Panc1 (cell line): ENCODE measurements around the gene FGF21. TPM values are rescaled to one million over a fixed set of nuclear protein-coding genes. Genes with fewer than 3 reads are reported as not detected.

ENCODE experiments used
- ATAC-seq: fragments of 200-7000 bp; cut with Tn5 transposase; 2 replicates; pipeline ENCODE4 v1.9.1; 2020; ENCODE audit warnings: mild to moderate bottlenecking, moderate library complexity
- BruUV-seq: library from RNA; stranded (reverse); fragments of 400-500 nt; replicated peaks from 2 replicates; lab custom pipeline; 2021; lab: Mats Ljungman, UMichigan
- CTCF ChIA-PET: fragments of 300-600 bp; sonication (Branson Sonifier 250); formaldehyde crosslinking; loops from one replicate; lab custom pipeline; 2022; ENCODE audit warnings: antibody characterized with exemption; lab: Charles Lee
- POLR2A ChIA-PET: fragments of 300-600 bp; sonication (Branson Sonifier 250); formaldehyde crosslinking; loops from one replicate; lab custom pipeline; 2022; ENCODE audit warnings: antibody characterized with exemption; lab: Charles Lee
- DNase-seq: peaks from one replicate; pipeline ENCODE4 v3.0.0-alpha.2; 2010; ENCODE audit warnings: low read depth, low spot score
- H3K27ac ChIP-seq: 2 replicates; pipeline ENCODE4 v1.5.1; 2011; ENCODE audit warnings: mild to moderate bottlenecking, low read length, inconsistent platforms
- H3K27me3 ChIP-seq: fragments of 200-500 bp; sonication (Bioruptor generic); 2 replicates; pipeline ENCODE4 v1.6.0; 2014; ENCODE audit warnings: low read length, inconsistent platforms; ENCODE audit not compliant: control insufficient read depth, insufficient read depth
- H3K36me3 ChIP-seq: fragments of 200-500 bp; sonication (Bioruptor generic); 2 replicates; pipeline ENCODE4 v1.5.1; 2014; ENCODE audit warnings: inconsistent platforms, mild to moderate bottlenecking, low read length, moderate library complexity; ENCODE audit not compliant: control insufficient read depth, insufficient read depth
- H3K4me1 ChIP-seq: 2 replicates; pipeline ENCODE4 v1.5.1; 2011; ENCODE audit warnings: inconsistent platforms, mild to moderate bottlenecking, low read length, moderate library complexity; ENCODE audit not compliant: control insufficient read depth, insufficient read depth
- H3K4me3 ChIP-seq, 2 experiments: 2 replicates each; pipeline ENCODE4 v1.5.1; 2011 to 2012; ENCODE audit warnings: low read depth in 2 of 2, low read length in 2 of 2, mild to moderate bottlenecking in 2 of 2, inconsistent platforms in 1 of 2, moderate library complexity in 1 of 2
- H3K9me3 ChIP-seq: fragments of 200-500 bp; sonication (Bioruptor generic); 2 replicates; pipeline ENCODE4 v1.5.1; 2014; ENCODE audit warnings: low read depth, mild to moderate bottlenecking, inconsistent platforms, low read length, moderate library complexity; ENCODE audit not compliant: control insufficient read depth, insufficient read depth
- POLR2AphosphoS5 ChIP-seq: IDR thresholded peaks from 2 replicates; pipeline ENCODE4 v1.6.1; 2012; ENCODE audit warnings: mild to moderate bottlenecking, low read depth, low read length, moderate library complexity
- SIN3A ChIP-seq: IDR thresholded peaks from 2 replicates; pipeline ENCODE4 v1.6.1; 2012; ENCODE audit warnings: low read depth, mild to moderate bottlenecking, low read length, moderate library complexity, borderline replicate concordance; ENCODE audit not compliant: insufficient read depth
- TCF7L2 ChIP-seq: IDR thresholded peaks from 2 replicates; pipeline ENCODE4 v1.6.1; 2011; ENCODE audit warnings: mild to moderate bottlenecking, low read depth, low read length, inconsistent platforms
- in situ Hi-C: cut with HindIII; loops from 2 replicates; pipeline ENCODE4 v1.10.0; 2016; ENCODE audit warnings: low sequenced_read_pairs, low pct_unique_long_range_greater_than_20kb
- intact Hi-C: fragments of 100-400 bp; cut with micrococcal nuclease; formaldehyde crosslinking; loops from one replicate; pipeline ENCODE4 v1.10.0; 2022; ENCODE audit not compliant: unreplicated experiment
- total RNA-seq: library from RNA; stranded (reverse); gene quantifications from one replicate; pipeline ENCODE4 v1.2.1, GENCODE V29; 2021; ENCODE audit not compliant: unreplicated experiment
- TF ChIP-seq, protein P1 (sequence below), 2 experiments: IDR thresholded peaks; 2 replicates each; pipeline ENCODE4 v1.6.1; 2011 to 2012; ENCODE audit warnings: low read depth in 2 of 2, control low read depth in 1 of 2, low read length in 1 of 2, mild to moderate bottlenecking in 1 of 2, moderate library complexity in 1 of 2; ENCODE audit not compliant: insufficient read depth in 1 of 2
- TF ChIP-seq, protein P2 (sequence below): fragments of 450-650 bp; IDR thresholded peaks from 2 replicates; pipeline ENCODE4 v1.5.1; 2017; ENCODE audit warnings: mild to moderate bottlenecking

Gene FGF21
- total RNA-seq, 1 experiment from 2014 or later: not detected

DNA sequence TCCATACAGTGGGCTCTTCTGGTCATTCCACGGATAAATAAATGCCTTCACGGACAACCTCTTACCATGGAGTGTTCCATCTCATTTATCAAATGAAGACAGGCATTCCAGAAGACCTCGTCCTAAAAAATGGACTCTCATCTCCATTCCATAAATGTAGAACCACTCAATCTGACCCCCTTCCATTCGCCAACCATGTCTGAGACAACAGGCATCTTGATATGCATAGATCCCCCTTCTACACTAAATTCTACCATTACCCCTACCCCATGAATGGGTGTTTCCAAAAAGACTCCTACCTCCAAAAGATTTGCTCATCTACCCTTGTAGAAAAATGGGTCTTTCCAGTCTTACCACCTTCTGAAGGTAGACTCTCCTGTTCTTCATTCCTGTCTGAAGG lies 23.9 kb upstream of the FGF21 start:
- BruUV-seq: no TSS peak
- in situ Hi-C loops (no loop called here), intact Hi-C loops (no loop called here)
- CTCF ChIA-PET: no interaction called here
- TF ChIP-seq POLR2AphosphoS5 (no peak), TCF7L2 (no peak), SIN3A (no peak)
- TF ChIP-seq, protein P1, sequence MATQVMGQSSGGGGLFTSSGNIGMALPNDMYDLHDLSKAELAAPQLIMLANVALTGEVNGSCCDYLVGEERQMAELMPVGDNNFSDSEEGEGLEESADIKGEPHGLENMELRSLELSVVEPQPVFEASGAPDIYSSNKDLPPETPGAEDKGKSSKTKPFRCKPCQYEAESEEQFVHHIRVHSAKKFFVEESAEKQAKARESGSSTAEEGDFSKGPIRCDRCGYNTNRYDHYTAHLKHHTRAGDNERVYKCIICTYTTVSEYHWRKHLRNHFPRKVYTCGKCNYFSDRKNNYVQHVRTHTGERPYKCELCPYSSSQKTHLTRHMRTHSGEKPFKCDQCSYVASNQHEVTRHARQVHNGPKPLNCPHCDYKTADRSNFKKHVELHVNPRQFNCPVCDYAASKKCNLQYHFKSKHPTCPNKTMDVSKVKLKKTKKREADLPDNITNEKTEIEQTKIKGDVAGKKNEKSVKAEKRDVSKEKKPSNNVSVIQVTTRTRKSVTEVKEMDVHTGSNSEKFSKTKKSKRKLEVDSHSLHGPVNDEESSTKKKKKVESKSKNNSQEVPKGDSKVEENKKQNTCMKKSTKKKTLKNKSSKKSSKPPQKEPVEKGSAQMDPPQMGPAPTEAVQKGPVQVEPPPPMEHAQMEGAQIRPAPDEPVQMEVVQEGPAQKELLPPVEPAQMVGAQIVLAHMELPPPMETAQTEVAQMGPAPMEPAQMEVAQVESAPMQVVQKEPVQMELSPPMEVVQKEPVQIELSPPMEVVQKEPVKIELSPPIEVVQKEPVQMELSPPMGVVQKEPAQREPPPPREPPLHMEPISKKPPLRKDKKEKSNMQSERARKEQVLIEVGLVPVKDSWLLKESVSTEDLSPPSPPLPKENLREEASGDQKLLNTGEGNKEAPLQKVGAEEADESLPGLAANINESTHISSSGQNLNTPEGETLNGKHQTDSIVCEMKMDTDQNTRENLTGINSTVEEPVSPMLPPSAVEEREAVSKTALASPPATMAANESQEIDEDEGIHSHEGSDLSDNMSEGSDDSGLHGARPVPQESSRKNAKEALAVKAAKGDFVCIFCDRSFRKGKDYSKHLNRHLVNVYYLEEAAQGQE (IDR thresholded peaks at IDR 0.05; ENCODE audit: insufficient read depth in 1 of 2, low read depth in 2 of 2, low read length in 1 of 2): no peak
- TF ChIP-seq, protein P2, sequence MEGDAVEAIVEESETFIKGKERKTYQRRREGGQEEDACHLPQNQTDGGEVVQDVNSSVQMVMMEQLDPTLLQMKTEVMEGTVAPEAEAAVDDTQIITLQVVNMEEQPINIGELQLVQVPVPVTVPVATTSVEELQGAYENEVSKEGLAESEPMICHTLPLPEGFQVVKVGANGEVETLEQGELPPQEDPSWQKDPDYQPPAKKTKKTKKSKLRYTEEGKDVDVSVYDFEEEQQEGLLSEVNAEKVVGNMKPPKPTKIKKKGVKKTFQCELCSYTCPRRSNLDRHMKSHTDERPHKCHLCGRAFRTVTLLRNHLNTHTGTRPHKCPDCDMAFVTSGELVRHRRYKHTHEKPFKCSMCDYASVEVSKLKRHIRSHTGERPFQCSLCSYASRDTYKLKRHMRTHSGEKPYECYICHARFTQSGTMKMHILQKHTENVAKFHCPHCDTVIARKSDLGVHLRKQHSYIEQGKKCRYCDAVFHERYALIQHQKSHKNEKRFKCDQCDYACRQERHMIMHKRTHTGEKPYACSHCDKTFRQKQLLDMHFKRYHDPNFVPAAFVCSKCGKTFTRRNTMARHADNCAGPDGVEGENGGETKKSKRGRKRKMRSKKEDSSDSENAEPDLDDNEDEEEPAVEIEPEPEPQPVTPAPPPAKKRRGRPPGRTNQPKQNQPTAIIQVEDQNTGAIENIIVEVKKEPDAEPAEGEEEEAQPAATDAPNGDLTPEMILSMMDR: no peak
- Histone ChIP-seq H3K27me3 (no peaks in the 10 kb centered on the region), H3K4me1 (no peaks in the 10 kb centered on the region), H3K27ac (no peak overlapping the region), H3K9me3 (no peaks in the 10 kb centered on the region), H3K4me3 (no peak overlapping the region), H3K36me3 (no peaks in the 10 kb centered on the region)
- DNase-seq (no peak), ATAC-seq (no peak)
- POLR2A ChIA-PET: no interaction called here

DNA sequence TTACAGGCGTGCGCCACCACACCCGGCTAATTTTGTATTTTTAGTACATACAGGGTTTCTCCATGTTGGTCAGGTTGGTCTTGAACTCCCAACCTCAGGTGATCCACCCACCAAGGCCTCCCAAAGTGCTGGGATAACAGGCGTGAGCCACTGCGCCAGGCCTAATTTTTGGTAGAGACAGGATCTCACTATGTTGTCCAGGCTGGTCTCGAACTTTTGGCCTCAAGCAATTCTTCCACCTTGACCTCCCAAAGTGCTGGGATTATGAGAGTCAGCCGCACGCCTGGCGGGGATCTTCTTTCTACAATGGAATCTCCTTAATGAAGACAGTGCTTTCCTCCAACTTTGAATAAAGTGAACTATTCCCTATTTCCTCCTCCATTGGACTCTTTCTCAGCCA lies 20.7 kb upstream of the FGF21 start:
- no peak for ATAC-seq
- intact Hi-C loops: no loop called here
- H3K27me3 ChIP-seq: no peaks in the 10 kb centered on the region
- H3K4me3 ChIP-seq: no peak overlapping the region
- DNase-seq: no peak
- no peak overlapping the region for H3K27ac ChIP-seq
- TF ChIP-seq TCF7L2 (no peak), POLR2AphosphoS5 (no peak), SIN3A (no peak)
- TF ChIP-seq, protein P1 (IDR thresholded peaks at IDR 0.05; ENCODE audit: insufficient read depth in 1 of 2, low read depth in 2 of 2, low read length in 1 of 2): no peak
- TF ChIP-seq, protein P2: no peak
- H3K4me1 ChIP-seq: no peaks in the 10 kb centered on the region
- no TSS peak for BruUV-seq
- H3K36me3 ChIP-seq: no peaks in the 10 kb centered on the region
- H3K9me3 ChIP-seq: no peaks in the 10 kb centered on the region
- ChIA-PET POLR2A (interaction anchor here (0.7 kb wide), 1 partner anchor 90 kb away, joined by 6 read pairs; no protein-coding TSS in a partner anchor), CTCF (no interaction called here)
- in situ Hi-C loops: no loop called here
